Stimulated activated CD8-positive, alpha-beta memory T cell treated with anti-CD3 and anti-CD28 coated beads, Interleukin-15, amount 100 ng/mL, for 1 hour (primary cell): ENCODE data around the gene IFI30.
A peak's percentile ranks its signal among the peaks of the same experiment; 100 is the strongest.
"Not testable (repeated sequence)": the region's sequence is repeated elsewhere in the genome, so short reads cannot be mapped to it uniquely, and the experiment has no call there.

Experiments
- DNase-seq: peaks from one replicate; pipeline ENCODE4 v3.0.0-alpha.2; 2020; ENCODE audit warnings: low read depth

IFI30 gene

GRCh38 chr19:18152817-18153555 is 20.6 kb upstream of the IFI30 start, which contains the start of gene PIK3R2:
Gene PIK3R2, plus strand, starts transcription at chr19:18153163. Its CDS starts 2,717 bp downstream, at chr19:18155880.
- DNase-seq = peak; percentile 99

- no peak for DNase-seq
These were observed 20.0 kb upstream of the IFI30 start for GRCh38 chr19:18153556-18154134.

GRCh38 chr19:18155095-18156087 is 18.2 kb upstream of the IFI30 start:
- DNase-seq = no peak

- no peak for DNase-seq
These were observed 17.3 kb upstream of the IFI30 start for GRCh38 chr19:18156268-18156667.

- no peak for DNase-seq
These were observed 16.7 kb upstream of the IFI30 start for GRCh38 chr19:18156841-18157464.

GRCh38 chr19:18157465-18158063 is 16.0 kb upstream of the IFI30 start:
- DNase-seq = no peak

GRCh38 chr19:18158467-18158866 is 15.1 kb upstream of the IFI30 start:
- DNase-seq = no peak

GRCh38 chr19:18159059-18159616 is 14.5 kb upstream of the IFI30 start:
- DNase-seq = not testable (repeated sequence)

GRCh38 chr19:18159810-18160209 is 13.8 kb upstream of the IFI30 start:
- DNase-seq = no peak

GRCh38 chr19:18160493-18160970 is 13.1 kb upstream of the IFI30 start:
- no peak for DNase-seq

- DNase-seq = peak; percentile 54
These were observed 12.5 kb upstream of the IFI30 start for GRCh38 chr19:18160971-18161635.

- no peak for DNase-seq
These were observed 12.0 kb upstream of the IFI30 start for GRCh38 chr19:18161636-18162002.

GRCh38 chr19:18164072-18164471 is 9.5 kb upstream of the IFI30 start:
- no peak for DNase-seq

GRCh38 chr19:18165794-18166544 is 7.6 kb upstream of the IFI30 start:
- DNase-seq = no peak

GRCh38 chr19:18167011-18167410 is 6.6 kb upstream of the IFI30 start:
- DNase-seq = no peak

- DNase-seq = peak; percentile 24
These were observed 5.5 kb upstream of the IFI30 start for GRCh38 chr19:18167975-18168645.

GRCh38 chr19:18168673-18169381 is 4.8 kb upstream of the IFI30 start:
- DNase-seq = no peak

- DNase-seq = no peak
These were observed 2.8 kb upstream of the IFI30 start for GRCh38 chr19:18170714-18171255.
